Ishikawa (cell line): Measurements from ENCODE around the gene CBR1.

Experiments
- CREB1 ChIP-seq: IDR thresholded peaks from 2 replicates; pipeline ENCODE4 v1.6.1; 2012; ENCODE audit warnings: low read depth
- EGR1 ChIP-seq: IDR thresholded peaks from 2 replicates; pipeline ENCODE4 v1.6.1; 2012
- EP300 ChIP-seq: IDR thresholded peaks from 2 replicates; pipeline ENCODE4 v1.6.1; 2012; ENCODE audit warnings: borderline replicate concordance
- RAD21 ChIP-seq: IDR thresholded peaks from 2 replicates; pipeline ENCODE4 v1.6.1; 2012; ENCODE audit warnings: low read depth
- REST ChIP-seq: IDR thresholded peaks from 2 replicates; pipeline ENCODE4 v1.6.1; 2012; ENCODE audit warnings: low read depth, mild to moderate bottlenecking
- TAF1 ChIP-seq: IDR thresholded peaks from 2 replicates; pipeline ENCODE4 v1.6.1; 2012; ENCODE audit warnings: low read depth, mild to moderate bottlenecking
- TEAD4 ChIP-seq: IDR thresholded peaks from 2 replicates; pipeline ENCODE4 v1.6.1; 2012
- YY1 ChIP-seq: IDR thresholded peaks from 2 replicates; pipeline ENCODE4 v1.6.1; 2012; ENCODE audit warnings: low read depth
- TF ChIP-seq, protein P1 (sequence below): IDR thresholded peaks from 2 replicates; pipeline ENCODE4 v1.6.1; 2012
- TF ChIP-seq, protein P2 (sequence below): IDR thresholded peaks from 2 replicates; pipeline ENCODE4 v1.6.1; 2012

DNA sequence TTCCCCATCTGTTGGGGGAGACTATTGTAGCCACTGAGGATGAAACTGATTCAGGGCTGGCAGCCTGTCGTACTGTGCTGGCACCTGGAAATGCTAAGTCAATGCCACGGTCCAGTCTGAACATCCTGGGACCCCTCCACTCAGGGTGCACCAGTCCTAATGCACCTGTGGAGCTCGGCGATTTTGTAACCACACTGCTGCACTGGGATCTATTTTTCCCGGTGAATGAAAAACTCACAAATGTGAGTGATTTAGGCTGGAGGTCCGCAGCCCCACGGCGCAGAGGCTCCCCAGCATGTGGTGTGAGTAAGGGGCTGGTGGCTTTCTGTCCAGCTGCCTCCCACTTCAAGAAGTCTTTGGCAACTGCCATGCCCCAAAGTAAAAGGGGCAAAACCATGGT lies 45.0 kb upstream of the CBR1 start:
- TF ChIP-seq RAD21 (no peak), EP300 (no peak), REST (no peak), CREB1 (no peak), TEAD4 (no peak), YY1 (no peak), EGR1 (no peak), TAF1 (no peak)
- TF ChIP-seq, protein P1, sequence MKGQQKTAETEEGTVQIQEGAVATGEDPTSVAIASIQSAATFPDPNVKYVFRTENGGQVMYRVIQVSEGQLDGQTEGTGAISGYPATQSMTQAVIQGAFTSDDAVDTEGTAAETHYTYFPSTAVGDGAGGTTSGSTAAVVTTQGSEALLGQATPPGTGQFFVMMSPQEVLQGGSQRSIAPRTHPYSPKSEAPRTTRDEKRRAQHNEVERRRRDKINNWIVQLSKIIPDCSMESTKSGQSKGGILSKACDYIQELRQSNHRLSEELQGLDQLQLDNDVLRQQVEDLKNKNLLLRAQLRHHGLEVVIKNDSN = no peak
- TF ChIP-seq, protein P2, sequence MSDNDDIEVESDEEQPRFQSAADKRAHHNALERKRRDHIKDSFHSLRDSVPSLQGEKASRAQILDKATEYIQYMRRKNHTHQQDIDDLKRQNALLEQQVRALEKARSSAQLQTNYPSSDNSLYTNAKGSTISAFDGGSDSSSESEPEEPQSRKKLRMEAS = no peak
